ENCODE measurements around the gene DSCAML1. TPM values are rescaled to one million over a fixed set of nuclear protein-coding genes. Genes with fewer than 3 reads are reported as not detected.

Gene DSCAML1, protein sequence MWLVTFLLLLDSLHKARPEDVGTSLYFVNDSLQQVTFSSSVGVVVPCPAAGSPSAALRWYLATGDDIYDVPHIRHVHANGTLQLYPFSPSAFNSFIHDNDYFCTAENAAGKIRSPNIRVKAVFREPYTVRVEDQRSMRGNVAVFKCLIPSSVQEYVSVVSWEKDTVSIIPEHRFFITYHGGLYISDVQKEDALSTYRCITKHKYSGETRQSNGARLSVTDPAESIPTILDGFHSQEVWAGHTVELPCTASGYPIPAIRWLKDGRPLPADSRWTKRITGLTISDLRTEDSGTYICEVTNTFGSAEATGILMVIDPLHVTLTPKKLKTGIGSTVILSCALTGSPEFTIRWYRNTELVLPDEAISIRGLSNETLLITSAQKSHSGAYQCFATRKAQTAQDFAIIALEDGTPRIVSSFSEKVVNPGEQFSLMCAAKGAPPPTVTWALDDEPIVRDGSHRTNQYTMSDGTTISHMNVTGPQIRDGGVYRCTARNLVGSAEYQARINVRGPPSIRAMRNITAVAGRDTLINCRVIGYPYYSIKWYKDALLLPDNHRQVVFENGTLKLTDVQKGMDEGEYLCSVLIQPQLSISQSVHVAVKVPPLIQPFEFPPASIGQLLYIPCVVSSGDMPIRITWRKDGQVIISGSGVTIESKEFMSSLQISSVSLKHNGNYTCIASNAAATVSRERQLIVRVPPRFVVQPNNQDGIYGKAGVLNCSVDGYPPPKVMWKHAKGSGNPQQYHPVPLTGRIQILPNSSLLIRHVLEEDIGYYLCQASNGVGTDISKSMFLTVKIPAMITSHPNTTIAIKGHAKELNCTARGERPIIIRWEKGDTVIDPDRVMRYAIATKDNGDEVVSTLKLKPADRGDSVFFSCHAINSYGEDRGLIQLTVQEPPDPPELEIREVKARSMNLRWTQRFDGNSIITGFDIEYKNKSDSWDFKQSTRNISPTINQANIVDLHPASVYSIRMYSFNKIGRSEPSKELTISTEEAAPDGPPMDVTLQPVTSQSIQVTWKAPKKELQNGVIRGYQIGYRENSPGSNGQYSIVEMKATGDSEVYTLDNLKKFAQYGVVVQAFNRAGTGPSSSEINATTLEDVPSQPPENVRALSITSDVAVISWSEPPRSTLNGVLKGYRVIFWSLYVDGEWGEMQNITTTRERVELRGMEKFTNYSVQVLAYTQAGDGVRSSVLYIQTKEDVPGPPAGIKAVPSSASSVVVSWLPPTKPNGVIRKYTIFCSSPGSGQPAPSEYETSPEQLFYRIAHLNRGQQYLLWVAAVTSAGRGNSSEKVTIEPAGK (N-terminal part only)
- 1.4 and 5.4 TPM in 2 replicates for total RNA-seq (2014; rRNA removed; shearing (Covaris generic); ENCODE audit: low replicate concordance)

GRCh38 chr11:117796872-117797529 is at the start of gene DSCAML1:
DSCAML1 (minus strand) TSS chr11:117797216; CDS start chr11:117797079, 137 bp downstream.
- in situ Hi-C loops (cut with HindIII; ENCODE audit: low pct_unique_long_range_greater_than_20kb, low sequenced_read_pairs): no loop called here
- no peak for DNase-seq (ENCODE audit: low read depth)

DNA sequence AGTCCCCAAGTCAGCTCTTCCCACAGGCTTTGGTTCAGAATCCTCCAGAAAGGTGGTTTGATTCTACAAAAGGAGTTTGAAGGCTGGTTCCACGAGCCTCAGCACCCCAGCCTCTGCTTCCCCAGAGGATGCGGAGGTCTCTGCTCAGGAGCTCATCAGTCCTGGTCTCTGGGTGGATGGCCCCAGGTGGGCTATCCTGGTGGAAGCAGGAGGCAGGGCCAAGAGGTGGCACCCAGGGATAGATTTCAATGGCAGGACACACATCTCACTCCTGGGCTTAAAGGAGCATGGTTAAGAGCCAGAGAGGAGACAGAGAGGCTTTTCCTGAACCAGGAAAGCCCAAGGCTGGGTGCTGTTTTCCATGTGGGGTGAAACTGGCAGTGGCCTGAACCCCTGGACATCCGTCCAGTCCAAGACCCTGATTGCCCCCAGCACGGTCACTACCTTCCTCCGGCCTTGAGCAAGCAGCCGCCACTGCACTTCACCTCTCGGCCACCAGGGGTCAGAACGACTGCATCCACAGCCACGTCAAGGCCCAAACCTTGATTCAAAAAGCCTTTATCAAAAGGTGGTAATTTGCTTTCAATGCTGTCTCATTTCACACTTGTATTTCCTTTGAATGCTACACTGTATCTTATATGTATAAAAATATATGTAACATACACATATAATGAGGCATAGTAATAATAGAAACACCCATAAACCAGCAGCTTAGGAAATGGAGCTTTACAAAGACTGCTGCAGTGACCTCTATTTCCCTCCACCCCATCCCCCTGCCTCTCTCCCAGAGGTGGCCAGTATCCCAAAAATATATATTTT is 46.9 kb upstream of the DSCAML1 start:
- DNase-seq (ENCODE audit: low read depth): peak; percentile 39
- in situ Hi-C loops (cut with HindIII; ENCODE audit: low pct_unique_long_range_greater_than_20kb, low sequenced_read_pairs): no loop called here

GRCh38 chr11:117842131-117842941 is 45.3 kb upstream of the DSCAML1 start:
- in situ Hi-C loops (cut with HindIII; ENCODE audit: low pct_unique_long_range_greater_than_20kb, low sequenced_read_pairs): no loop called here
- no peak for DNase-seq (ENCODE audit: low read depth)

GRCh38 chr11:117841551-117842031 is 44.6 kb upstream of the DSCAML1 start:
- no peak for DNase-seq (ENCODE audit: low read depth)
- in situ Hi-C loops (cut with HindIII; ENCODE audit: low pct_unique_long_range_greater_than_20kb, low sequenced_read_pairs): no loop called here

- in situ Hi-C loops (cut with HindIII; ENCODE audit: low pct_unique_long_range_greater_than_20kb, low sequenced_read_pairs): no loop called here
- no peak for DNase-seq (ENCODE audit: low read depth)
Measured at GRCh38 chr11:117840881-117841550, 44.0 kb upstream of the DSCAML1 start.

GRCh38 chr11:117839936-117840813 is 43.2 kb upstream of the DSCAML1 start:
- in situ Hi-C loops (cut with HindIII; ENCODE audit: low pct_unique_long_range_greater_than_20kb, low sequenced_read_pairs): no loop called here
- no peak for DNase-seq (ENCODE audit: low read depth)

DNA sequence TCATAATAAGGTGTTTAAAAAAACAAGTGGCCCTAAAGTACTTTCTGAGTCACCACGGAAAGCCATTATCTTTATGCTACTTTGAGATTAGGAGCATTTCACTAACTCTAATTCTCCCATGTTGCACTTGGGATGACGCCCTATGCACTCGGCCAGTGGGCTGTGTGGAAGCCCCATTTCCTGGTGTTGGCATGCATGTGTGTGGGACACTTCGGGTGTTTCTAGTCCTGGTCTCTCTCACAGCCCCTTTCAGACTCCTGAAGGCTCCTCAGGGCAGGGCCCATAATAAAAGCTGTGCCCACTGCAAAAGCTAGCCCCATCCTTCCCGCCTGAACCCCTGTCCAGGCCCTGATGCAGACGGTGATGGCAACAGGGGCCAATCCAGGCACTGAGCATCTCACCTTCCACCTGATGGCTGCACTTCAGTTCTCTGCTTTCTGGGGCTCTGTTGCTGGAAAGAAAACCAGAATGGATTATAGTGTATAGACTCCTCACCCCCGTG is 42.4 kb upstream of the DSCAML1 start:
- no peak for DNase-seq (ENCODE audit: low read depth)
- in situ Hi-C loops (cut with HindIII; ENCODE audit: low pct_unique_long_range_greater_than_20kb, low sequenced_read_pairs): no loop called here

- DNase-seq (ENCODE audit: low read depth): no peak
- in situ Hi-C loops (cut with HindIII; ENCODE audit: low pct_unique_long_range_greater_than_20kb, low sequenced_read_pairs): no loop called here
Measured at GRCh38 chr11:117838901-117839300, 41.9 kb upstream of the DSCAML1 start.

GRCh38 chr11:117837791-117838190 is 40.8 kb upstream of the DSCAML1 start:
- no peak for DNase-seq (ENCODE audit: low read depth)
- in situ Hi-C loops (cut with HindIII; ENCODE audit: low pct_unique_long_range_greater_than_20kb, low sequenced_read_pairs): no loop called here

- DNase-seq (ENCODE audit: low read depth): no peak
- in situ Hi-C loops (cut with HindIII; ENCODE audit: low pct_unique_long_range_greater_than_20kb, low sequenced_read_pairs): no loop called here
Measured at GRCh38 chr11:117837070-117837776, 40.2 kb upstream of the DSCAML1 start.

- in situ Hi-C loops (cut with HindIII; ENCODE audit: low pct_unique_long_range_greater_than_20kb, low sequenced_read_pairs): no loop called here
- DNase-seq (ENCODE audit: low read depth): no peak
Measured at GRCh38 chr11:117836077-117836960, 39.3 kb upstream of the DSCAML1 start.

DNA sequence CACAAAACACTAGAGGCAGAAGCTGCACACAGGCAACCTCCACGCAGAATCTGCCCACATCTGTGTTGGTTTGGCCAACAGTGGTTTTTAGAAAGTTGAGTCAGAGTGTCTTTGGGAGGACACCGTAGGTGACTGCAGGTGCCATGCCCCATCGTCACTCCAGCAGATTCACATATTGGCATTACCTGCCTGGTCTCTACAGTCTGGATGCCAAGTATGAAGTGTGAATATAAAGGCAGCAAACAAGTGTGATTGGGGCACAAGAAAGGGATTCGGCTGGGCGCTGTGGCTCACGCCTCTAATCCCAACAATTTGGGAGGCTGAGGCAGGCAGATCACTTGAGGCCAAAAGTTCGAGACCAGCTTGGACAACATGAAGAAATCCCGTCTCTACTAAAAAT is 38.6 kb upstream of the DSCAML1 start:
- DNase-seq (ENCODE audit: low read depth): no peak
- in situ Hi-C loops (cut with HindIII; ENCODE audit: low pct_unique_long_range_greater_than_20kb, low sequenced_read_pairs): no loop called here

- in situ Hi-C loops (cut with HindIII; ENCODE audit: low pct_unique_long_range_greater_than_20kb, low sequenced_read_pairs): no loop called here
Measured at GRCh38 chr11:117834838-117835443, 37.9 kb upstream of the DSCAML1 start.

More at GRCh38 chr11:117834838-117835443, 37.9 kb upstream of the DSCAML1 start:
- DNase-seq (ENCODE audit: low read depth): no peak
